NB4 (cell line): ENCODE results near the gene SORBS1.

ENCODE experiments used
- CTCF ChIP-seq: IDR thresholded peaks from one replicate; pipeline ENCODE4 v1.5.1; 2012; ENCODE audit warnings: low read depth, low read length
- MAX ChIP-seq: IDR thresholded peaks from 2 replicates; pipeline ENCODE4 v1.6.1; 2011; ENCODE audit warnings: low read depth, low read length
- POLR2A ChIP-seq: IDR thresholded peaks from 2 replicates; pipeline ENCODE4 v1.6.1; 2011; ENCODE audit warnings: mild to moderate bottlenecking; ENCODE audit not compliant: insufficient read length; ENCODE audit errors: extremely low read depth

GRCh38 chr10:95517536-95518454 lies 43.4 kb downstream of the SORBS1 start:
- no peak for TF ChIP-seq CTCF
- TF ChIP-seq POLR2A = no peak
- no peak for TF ChIP-seq MAX
